ENCODE results near the gene SPATA13. TPM values are rescaled to one million over a fixed set of nuclear protein-coding genes. Genes with fewer than 3 reads are reported as not detected.

Gene SPATA13
- total and polyA plus RNA-seq, 7 experiments from 2014 or later: 62.2 to 104 (median 96.2) TPM

- H3K9me3 Mint-ChIP-seq: peaks cover 5 to 23% (median 12%) of the 10 kb centered on the region in 11 donors
- peaks cover 3 to 19% (median 17%) of the 10 kb centered on the region in 5 donors for H3K27me3 Mint-ChIP-seq
- H3K4me1 ChIP-seq (ENCODE audit: control insufficient read depth in 2 of 2, insufficient read depth in 2 of 2, low read length in 2 of 2): no peaks in the 10 kb centered on the region
- no peak overlapping the region for H3K27ac Mint-ChIP-seq
- H3K27me3 ChIP-seq (ENCODE audit: control insufficient read depth in 2 of 2, insufficient read depth in 2 of 2, low read length in 2 of 2): no peaks in the 10 kb centered on the region
- POLR2A ChIA-PET: no interaction called here
- H3K9me3 ChIP-seq (ENCODE audit: control insufficient read depth in 2 of 3, low read length in 3 of 3): peaks cover 0 to 10% (median 4%) of the 10 kb centered on the region in 3 experiments
- DNase-seq (no peak), ATAC-seq (no peak)
- peaks cover 0 to 7% (median 0%) of the 10 kb centered on the region in 7 donors for H3K4me1 Mint-ChIP-seq
- intact Hi-C loops (cut with micrococcal nuclease): no loop called here
- peaks cover 0 to 13% (median 4%) of the 10 kb centered on the region in 5 donors for H3K36me3 Mint-ChIP-seq
- H3K4me3 ChIP-seq (ENCODE audit: low read length): no peak overlapping the region
- no peaks in the 10 kb centered on the region for H3K36me3 ChIP-seq (ENCODE audit: control insufficient read depth in 2 of 3, insufficient read depth in 3 of 3, low read length in 3 of 3)
- CTCF ChIA-PET: no interaction called here
- no peak overlapping the region for H3K4me3 Mint-ChIP-seq
- H3K27ac ChIP-seq (ENCODE audit: low read depth, low read length): no peak overlapping the region
These were observed 30.4 kb upstream of the SPATA13 start for GRCh38 chr13:24129914-24130774.

DNA sequence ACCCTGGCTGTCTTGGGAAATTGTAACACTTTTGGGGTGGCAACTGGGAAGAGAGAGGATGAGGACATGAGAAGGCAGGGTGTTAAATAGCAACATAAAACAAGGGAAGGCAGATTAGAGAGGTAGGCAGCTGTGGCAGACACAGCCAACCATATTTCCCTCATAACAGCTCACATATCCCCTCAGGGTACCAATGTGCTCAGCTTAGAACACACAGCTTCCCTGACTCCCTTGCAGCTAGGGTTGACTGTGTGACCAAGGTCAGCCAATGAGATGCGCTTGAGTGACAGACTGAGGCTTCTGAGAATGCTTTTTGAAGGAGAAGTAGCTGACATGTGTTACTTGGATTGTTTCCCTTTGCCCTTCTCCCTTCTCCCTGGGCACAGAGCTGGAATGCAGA lies 28.8 kb upstream of the SPATA13 start:
- Mint-ChIP-seq H3K9me3 (peaks cover 5 to 23% (median 12%) of the 10 kb centered on the region in 11 donors), H3K4me3 (no peak overlapping the region), H3K4me1 (peaks cover 0 to 7% (median 0%) of the 10 kb centered on the region in 7 donors), H3K36me3 (peaks cover 0 to 13% (median 4%) of the 10 kb centered on the region in 5 donors), H3K27ac (no peak overlapping the region), H3K27me3 (peaks cover 3 to 12% (median 9%) of the 10 kb centered on the region in 5 donors)
- H3K4me1 ChIP-seq (ENCODE audit: control insufficient read depth in 2 of 2, insufficient read depth in 2 of 2, low read length in 2 of 2): no peaks in the 10 kb centered on the region
- no peaks in the 10 kb centered on the region for H3K36me3 ChIP-seq (ENCODE audit: control insufficient read depth in 2 of 3, insufficient read depth in 3 of 3, low read length in 3 of 3)
- ATAC-seq (no peak), DNase-seq (no peak)
- no peak overlapping the region for H3K27ac ChIP-seq (ENCODE audit: low read depth, low read length)
- H3K9me3 ChIP-seq (ENCODE audit: control insufficient read depth in 2 of 3, low read length in 3 of 3): peaks cover 0 to 10% (median 4%) of the 10 kb centered on the region in 3 experiments
- no peaks in the 10 kb centered on the region for H3K27me3 ChIP-seq (ENCODE audit: control insufficient read depth in 2 of 2, insufficient read depth in 2 of 2, low read length in 2 of 2)
- ChIA-PET CTCF (no interaction called here), POLR2A (interaction anchor here (1.0 kb wide), 1 partner anchor 17 kb away, joined by 3 read pairs; no protein-coding TSS in a partner anchor)
- H3K4me3 ChIP-seq (ENCODE audit: low read length): no peak overlapping the region
- intact Hi-C loops (cut with micrococcal nuclease): no loop called here

GRCh38 chr13:24133021-24133795 lies 27.3 kb upstream of the SPATA13 start:
- no peaks in the 10 kb centered on the region for H3K36me3 ChIP-seq (ENCODE audit: control insufficient read depth in 2 of 3, insufficient read depth in 3 of 3, low read length in 3 of 3)
- H3K27me3 Mint-ChIP-seq: peaks cover 3 to 12% (median 9%) of the 10 kb centered on the region in 5 donors
- H3K4me1 Mint-ChIP-seq: peaks cover 0 to 4% (median 0%) of the 10 kb centered on the region in 7 donors
- H3K4me3 ChIP-seq (ENCODE audit: low read length): no peak overlapping the region
- DNase-seq: no peak
- H3K4me1 ChIP-seq (ENCODE audit: control insufficient read depth in 2 of 2, insufficient read depth in 2 of 2, low read length in 2 of 2): no peaks in the 10 kb centered on the region
- ChIA-PET POLR2A (no interaction called here), CTCF (no interaction called here)
- H3K27me3 ChIP-seq (ENCODE audit: control insufficient read depth in 2 of 2, insufficient read depth in 2 of 2, low read length in 2 of 2): no peaks in the 10 kb centered on the region
- H3K4me3 Mint-ChIP-seq: no peak overlapping the region
- peaks cover 0 to 10% (median 4%) of the 10 kb centered on the region in 3 experiments for H3K9me3 ChIP-seq (ENCODE audit: control insufficient read depth in 2 of 3, low read length in 3 of 3)
- no peak for ATAC-seq
- intact Hi-C loops (cut with micrococcal nuclease): no loop called here
- H3K27ac Mint-ChIP-seq: no peak overlapping the region
- H3K27ac ChIP-seq (ENCODE audit: low read depth, low read length): no peak overlapping the region
- H3K36me3 Mint-ChIP-seq: peaks cover 0 to 13% (median 4%) of the 10 kb centered on the region in 5 donors
- H3K9me3 Mint-ChIP-seq: peaks cover 5 to 23% (median 12%) of the 10 kb centered on the region in 11 donors

- CTCF ChIA-PET: no interaction called here
- POLR2A ChIA-PET: no interaction called here
- no peak overlapping the region for H3K4me3 ChIP-seq (ENCODE audit: low read length)
- no peak overlapping the region for H3K27ac Mint-ChIP-seq
- peaks cover 0 to 4% (median 0%) of the 10 kb centered on the region in 7 donors for H3K4me1 Mint-ChIP-seq
- H3K27me3 Mint-ChIP-seq: peaks cover 6 to 12% (median 8%) of the 10 kb centered on the region in 5 donors
- no peaks in the 10 kb centered on the region for H3K27me3 ChIP-seq (ENCODE audit: control insufficient read depth in 2 of 2, insufficient read depth in 2 of 2, low read length in 2 of 2)
- no peak overlapping the region for H3K27ac ChIP-seq (ENCODE audit: low read depth, low read length)
- no peak for DNase-seq
- H3K4me3 Mint-ChIP-seq: no peak overlapping the region
- H3K9me3 Mint-ChIP-seq: peaks cover 5 to 23% (median 12%) of the 10 kb centered on the region in 11 donors
- H3K4me1 ChIP-seq (ENCODE audit: control insufficient read depth in 2 of 2, insufficient read depth in 2 of 2, low read length in 2 of 2): no peaks in the 10 kb centered on the region
- ATAC-seq: no peak
- intact Hi-C loops (cut with micrococcal nuclease): no loop called here
- peaks cover 0 to 10% (median 4%) of the 10 kb centered on the region in 3 experiments for H3K9me3 ChIP-seq (ENCODE audit: control insufficient read depth in 2 of 3, low read length in 3 of 3)
- H3K36me3 ChIP-seq (ENCODE audit: control insufficient read depth in 2 of 3, insufficient read depth in 3 of 3, low read length in 3 of 3): no peaks in the 10 kb centered on the region
- H3K36me3 Mint-ChIP-seq: peaks cover 0 to 13% (median 4%) of the 10 kb centered on the region in 5 donors
These were observed 26.3 kb upstream of the SPATA13 start for GRCh38 chr13:24134231-24134630.

- H3K27ac ChIP-seq (ENCODE audit: low read depth, low read length): no peak overlapping the region
- peaks cover 0 to 4% (median 0%) of the 10 kb centered on the region in 7 donors for H3K4me1 Mint-ChIP-seq
- no peaks in the 10 kb centered on the region for H3K27me3 ChIP-seq (ENCODE audit: control insufficient read depth in 2 of 2, insufficient read depth in 2 of 2, low read length in 2 of 2)
- ChIA-PET POLR2A (no interaction called here), CTCF (interaction anchor here (0.7 kb wide), 1 partner anchor 81 kb away, joined by 4 read pairs; no protein-coding TSS in a partner anchor)
- no peak overlapping the region for H3K4me3 Mint-ChIP-seq
- peaks cover 5 to 23% (median 12%) of the 10 kb centered on the region in 11 donors for H3K9me3 Mint-ChIP-seq
- peaks cover 0 to 13% (median 4%) of the 10 kb centered on the region in 5 donors for H3K36me3 Mint-ChIP-seq
- no peak for ATAC-seq
- DNase-seq: no peak
- peaks cover 0 to 10% (median 4%) of the 10 kb centered on the region in 3 experiments for H3K9me3 ChIP-seq (ENCODE audit: control insufficient read depth in 2 of 3, low read length in 3 of 3)
- no peak overlapping the region for H3K4me3 ChIP-seq (ENCODE audit: low read length)
- H3K4me1 ChIP-seq (ENCODE audit: control insufficient read depth in 2 of 2, insufficient read depth in 2 of 2, low read length in 2 of 2): no peaks in the 10 kb centered on the region
- H3K27ac Mint-ChIP-seq: no peak overlapping the region
- intact Hi-C loops (cut with micrococcal nuclease): no loop called here
- no peaks in the 10 kb centered on the region for H3K36me3 ChIP-seq (ENCODE audit: control insufficient read depth in 2 of 3, insufficient read depth in 3 of 3, low read length in 3 of 3)
- peaks cover 6 to 12% (median 8%) of the 10 kb centered on the region in 5 donors for H3K27me3 Mint-ChIP-seq
These were observed 25.8 kb upstream of the SPATA13 start for GRCh38 chr13:24134757-24135156.

DNA sequence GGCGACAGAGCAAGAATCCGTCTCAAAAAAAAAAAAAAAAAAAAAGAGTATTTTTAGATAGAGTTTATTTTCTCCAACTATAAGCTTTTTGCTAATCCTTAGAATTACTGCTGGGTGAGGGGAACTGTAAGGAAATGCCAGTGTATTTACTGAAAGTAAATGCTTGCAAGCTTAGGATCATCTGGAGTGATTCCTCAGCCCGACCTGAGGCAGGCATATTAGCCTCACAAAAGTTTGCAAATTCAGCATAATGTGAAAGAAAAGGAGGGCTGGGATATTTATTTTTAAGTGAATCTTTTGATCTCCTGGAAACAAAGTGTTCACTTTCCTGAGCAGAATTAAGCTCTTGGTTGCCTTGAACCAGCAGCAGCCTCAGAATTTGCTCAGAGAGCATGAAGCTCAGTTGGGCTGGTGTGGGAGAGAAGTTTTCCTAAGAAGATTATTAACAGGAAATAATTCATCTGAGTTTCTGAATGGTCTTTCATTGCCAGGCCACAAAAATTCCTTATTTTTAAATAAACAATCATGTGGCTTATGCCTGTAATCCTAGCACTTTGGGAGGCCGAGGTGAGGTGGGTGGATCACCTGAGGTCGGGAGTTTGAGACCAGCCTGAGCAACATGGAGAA lies 24.7 kb upstream of the SPATA13 start:
- Mint-ChIP-seq H3K4me1 (no peaks in the 10 kb centered on the region), H3K27ac (no peak overlapping the region), H3K27me3 (peaks cover 0 to 8% (median 5%) of the 10 kb centered on the region in 5 donors), H3K4me3 (no peak overlapping the region), H3K36me3 (peaks cover 0 to 13% (median 4%) of the 10 kb centered on the region in 5 donors), H3K9me3 (peaks cover 5 to 15% (median 9%) of the 10 kb centered on the region in 11 donors)
- H3K4me1 ChIP-seq (ENCODE audit: control insufficient read depth in 2 of 2, insufficient read depth in 2 of 2, low read length in 2 of 2): no peaks in the 10 kb centered on the region
- no peaks in the 10 kb centered on the region for H3K27me3 ChIP-seq (ENCODE audit: control insufficient read depth in 2 of 2, insufficient read depth in 2 of 2, low read length in 2 of 2)
- ChIA-PET POLR2A (no interaction called here), CTCF (interaction anchor here (0.7 kb wide), 1 partner anchor 80 kb away, joined by 4 read pairs; no protein-coding TSS in a partner anchor)
- intact Hi-C loops (cut with micrococcal nuclease): no loop called here
- peaks cover 0 to 10% (median 4%) of the 10 kb centered on the region in 3 experiments for H3K9me3 ChIP-seq (ENCODE audit: control insufficient read depth in 2 of 3, low read length in 3 of 3)
- no peak overlapping the region for H3K27ac ChIP-seq (ENCODE audit: low read depth, low read length)
- H3K4me3 ChIP-seq (ENCODE audit: low read length): no peak overlapping the region
- DNase-seq (no peak), ATAC-seq (no peak)
- no peaks in the 10 kb centered on the region for H3K36me3 ChIP-seq (ENCODE audit: control insufficient read depth in 2 of 3, insufficient read depth in 3 of 3, low read length in 3 of 3)

Measured in naive thymus-derived CD4-positive, alpha-beta T cell (primary cell).